GM21515 (cell line): ENCODE measurements around the gene PAPPA2.
"Not testable (repeated sequence)": the region's sequence is repeated elsewhere in the genome, so short reads cannot be mapped to it uniquely, and the experiment has no call there.

Source experiments
- ATAC-seq: cut with Tn5 transposase; IDR thresholded peaks from one replicate; pipeline ENCODE4 v1.9.1; 2021; ENCODE audit not compliant: unreplicated experiment

Gene PAPPA2

GRCh38 chr1:176745945-176746344 lies 283.0 kb downstream of the PAPPA2 start:
- ATAC-seq = no peak

- no peak for ATAC-seq
Measured at GRCh38 chr1:176752505-176752904, 289.5 kb downstream of the PAPPA2 start.

- no peak for ATAC-seq
Measured at GRCh38 chr1:176754676-176755075, 291.7 kb downstream of the PAPPA2 start.

- ATAC-seq = not testable (repeated sequence)
Measured at GRCh38 chr1:176756817-176757216, 293.8 kb downstream of the PAPPA2 start.

GRCh38 chr1:176765608-176766007 lies 302.6 kb downstream of the PAPPA2 start:
- no peak for ATAC-seq

- ATAC-seq = no peak
Measured at GRCh38 chr1:176766779-176767178, 303.8 kb downstream of the PAPPA2 start.

- no peak for ATAC-seq
Measured at GRCh38 chr1:176767714-176768136, 304.8 kb downstream of the PAPPA2 start.

- no peak for ATAC-seq
Measured at GRCh38 chr1:176768532-176768931, 305.6 kb downstream of the PAPPA2 start.

GRCh38 chr1:176770066-176770465 lies 307.1 kb downstream of the PAPPA2 start:
- no peak for ATAC-seq

- ATAC-seq = no peak
Measured at GRCh38 chr1:176773038-176773437, 310.1 kb downstream of the PAPPA2 start.

- no peak for ATAC-seq
Measured at GRCh38 chr1:176774224-176774623, 311.2 kb downstream of the PAPPA2 start.

- ATAC-seq = no peak
Measured at GRCh38 chr1:176775378-176775777, 312.4 kb downstream of the PAPPA2 start.

- ATAC-seq = no peak
Measured at GRCh38 chr1:176775996-176776395, 313.0 kb downstream of the PAPPA2 start.

GRCh38 chr1:176778056-176778455 lies 315.1 kb downstream of the PAPPA2 start:
- ATAC-seq = no peak

GRCh38 chr1:176779992-176780328 lies 317.0 kb downstream of the PAPPA2 start:
- ATAC-seq = no peak

GRCh38 chr1:176783309-176783708 lies 320.3 kb downstream of the PAPPA2 start:
- ATAC-seq = no peak

GRCh38 chr1:176785056-176785455 lies 322.1 kb downstream of the PAPPA2 start:
- ATAC-seq = no peak

GRCh38 chr1:176785791-176786190 lies 322.8 kb downstream of the PAPPA2 start:
- ATAC-seq = no peak

GRCh38 chr1:176786274-176786673 lies 323.3 kb downstream of the PAPPA2 start:
- ATAC-seq = no peak

- no peak for ATAC-seq
Measured at GRCh38 chr1:176789571-176790090, 326.7 kb downstream of the PAPPA2 start.

- ATAC-seq = no peak
Measured at GRCh38 chr1:176790786-176791185, 327.8 kb downstream of the PAPPA2 start.

- no peak for ATAC-seq
Measured at GRCh38 chr1:176791906-176792305, 328.9 kb downstream of the PAPPA2 start.

GRCh38 chr1:176794897-176795508 lies 332.0 kb downstream of the PAPPA2 start:
- no peak for ATAC-seq
